NCI-H526 (cell line): ENCODE measurements around the gene CNGB1.
"Not testable (repeated sequence)": the region's sequence is repeated elsewhere in the genome, so short reads cannot be mapped to it uniquely, and the experiment has no call there.

Source experiments
- DNase-seq, 2 experiments: peaks; one replicate each; lab custom pipeline; 2025; lab: John Stamatoyannopoulos, UW

The CNGB1 gene

GRCh38 chr16:57886427-57886826 is 84.5 kb downstream of the CNGB1 start:
- no peak for DNase-seq

GRCh38 chr16:57884655-57885133 is 86.2 kb downstream of the CNGB1 start:
- no peak for DNase-seq

GRCh38 chr16:57883953-57884654 is 86.8 kb downstream of the CNGB1 start:
- no peak for DNase-seq

- DNase-seq = no peak
These were observed 87.4 kb downstream of the CNGB1 start for GRCh38 chr16:57883480-57883879.

- DNase-seq = no peak
These were observed 88.1 kb downstream of the CNGB1 start for GRCh38 chr16:57882792-57883191.

GRCh38 chr16:57882206-57882605 is 88.7 kb downstream of the CNGB1 start:
- DNase-seq = no peak

GRCh38 chr16:57878586-57878985 is 92.3 kb downstream of the CNGB1 start:
- no peak for DNase-seq

GRCh38 chr16:57876210-57876609 is 94.7 kb downstream of the CNGB1 start:
- no peak for DNase-seq

- no peak for DNase-seq
These were observed 95.6 kb downstream of the CNGB1 start for GRCh38 chr16:57875347-57875746.

GRCh38 chr16:57873218-57873617 is 97.7 kb downstream of the CNGB1 start:
- DNase-seq = no peak

GRCh38 chr16:57872764-57873163 is 98.2 kb downstream of the CNGB1 start:
- DNase-seq = not testable (repeated sequence)

GRCh38 chr16:57871456-57871855 is 99.5 kb downstream of the CNGB1 start:
- no peak for DNase-seq

- DNase-seq = no peak
These were observed 100.0 kb downstream of the CNGB1 start for GRCh38 chr16:57870753-57871454.

- no peak for DNase-seq
These were observed 101.9 kb downstream of the CNGB1 start for GRCh38 chr16:57868913-57869520.

GRCh38 chr16:57867000-57867561 is 103.8 kb downstream of the CNGB1 start:
- DNase-seq = no peak

- no peak for DNase-seq
These were observed 104.4 kb downstream of the CNGB1 start for GRCh38 chr16:57866529-57866918.

- DNase-seq = no peak
These were observed 105.0 kb downstream of the CNGB1 start for GRCh38 chr16:57865746-57866528.

- DNase-seq = peak in 1 of 2 experiments; percentile 44
These were observed 107.3 kb downstream of the CNGB1 start for GRCh38 chr16:57863434-57864160.

GRCh38 chr16:57862698-57863433 is 108.1 kb downstream of the CNGB1 start:
- no peak for DNase-seq

GRCh38 chr16:57859331-57859730 is 111.6 kb downstream of the CNGB1 start:
- DNase-seq = no peak

GRCh38 chr16:57858635-57859034 is 112.3 kb downstream of the CNGB1 start:
- DNase-seq = no peak
